MM.1S (cell line): ENCODE data around the gene BRINP3.

ENCODE experiments used
- EZH2 ChIP-seq: fragments of 300-600 bp; sonication (generic); optimal IDR thresholded peaks from 2 replicates; pipeline ENCODE3; 2017; ENCODE audit warnings: low read depth, mild to moderate bottlenecking, antibody characterized with exemption, low read length, mixed read lengths
- TF ChIP-seq, protein P1 (sequence below): fragments of 300-600 bp; sonication (generic); IDR thresholded peaks from 2 replicates; pipeline ENCODE4 v1.5.1; 2016; ENCODE audit warnings: antibody characterized with exemption, low read length, mixed read lengths

DNA sequence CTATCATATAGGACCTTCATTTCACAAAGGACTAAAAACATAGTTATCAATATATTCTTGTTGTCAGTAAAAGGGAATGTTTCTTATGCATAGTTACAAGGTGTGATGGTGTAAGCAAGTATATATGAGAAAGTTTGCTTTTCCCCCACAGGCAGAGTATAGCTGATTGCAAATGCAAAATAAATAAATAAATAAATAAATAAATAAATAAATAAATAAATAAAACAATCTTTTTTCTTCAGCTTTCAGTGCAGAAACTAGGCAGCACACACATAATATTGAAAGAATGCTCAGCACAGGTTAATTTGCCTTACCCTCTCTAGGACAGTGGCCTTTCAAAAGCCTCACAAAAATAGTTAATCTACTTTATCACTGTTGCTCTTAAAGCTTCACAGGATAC is 138.8 kb downstream of the BRINP3 start:
- TF ChIP-seq, protein P1, sequence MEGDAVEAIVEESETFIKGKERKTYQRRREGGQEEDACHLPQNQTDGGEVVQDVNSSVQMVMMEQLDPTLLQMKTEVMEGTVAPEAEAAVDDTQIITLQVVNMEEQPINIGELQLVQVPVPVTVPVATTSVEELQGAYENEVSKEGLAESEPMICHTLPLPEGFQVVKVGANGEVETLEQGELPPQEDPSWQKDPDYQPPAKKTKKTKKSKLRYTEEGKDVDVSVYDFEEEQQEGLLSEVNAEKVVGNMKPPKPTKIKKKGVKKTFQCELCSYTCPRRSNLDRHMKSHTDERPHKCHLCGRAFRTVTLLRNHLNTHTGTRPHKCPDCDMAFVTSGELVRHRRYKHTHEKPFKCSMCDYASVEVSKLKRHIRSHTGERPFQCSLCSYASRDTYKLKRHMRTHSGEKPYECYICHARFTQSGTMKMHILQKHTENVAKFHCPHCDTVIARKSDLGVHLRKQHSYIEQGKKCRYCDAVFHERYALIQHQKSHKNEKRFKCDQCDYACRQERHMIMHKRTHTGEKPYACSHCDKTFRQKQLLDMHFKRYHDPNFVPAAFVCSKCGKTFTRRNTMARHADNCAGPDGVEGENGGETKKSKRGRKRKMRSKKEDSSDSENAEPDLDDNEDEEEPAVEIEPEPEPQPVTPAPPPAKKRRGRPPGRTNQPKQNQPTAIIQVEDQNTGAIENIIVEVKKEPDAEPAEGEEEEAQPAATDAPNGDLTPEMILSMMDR, result no peak
- no peak for TF ChIP-seq EZH2
